Vagina (tissue), 2 donors: ENCODE results near the gene CCNI2. TPM values are rescaled to one million over a fixed set of nuclear protein-coding genes. Genes with fewer than 3 reads are reported as not detected.

Source experiments
- DNase-seq, 2 donors: peaks; one replicate each; pipeline ENCODE4 v3.0.0-alpha.2; 2017; ENCODE audit errors: extremely low spot score in 2 of 2
- H3K27ac ChIP-seq: fragments of 200-600 bp; sonication (generic); one replicate; pipeline ENCODE4 v1.5.1; 2019
- H3K27me3 ChIP-seq: fragments of 200-600 bp; sonication (generic); one replicate; pipeline ENCODE4 v1.5.1; 2019
- H3K36me3 ChIP-seq, 2 donors: fragments of 200-600 bp; sonication (generic); one replicate each; pipeline ENCODE4 v1.5.1; 2017 to 2019
- H3K4me1 ChIP-seq: fragments of 200-600 bp; sonication (generic); one replicate; pipeline ENCODE4 v1.5.1; 2019
- H3K4me3 ChIP-seq, 2 donors: fragments of 200-600 bp; sonication (generic); 1 replicate in 1 of 2; 2 replicates in 1 of 2; pipeline ENCODE4 v1.5.1; 2016 to 2019
- H3K9me3 ChIP-seq: fragments of 200-600 bp; sonication (generic); one replicate; pipeline ENCODE4 v1.5.1; 2019
- CTCF ChIP-seq, 3 experiments: fragments of 450-650 bp in 2 of 3; fragments of 200-600 bp in 1 of 3; sonication (generic) in 1 of 3; IDR thresholded peaks; one replicate each; pipeline ENCODE4 v1.5.1; 2017 to 2019; ENCODE audit warnings: antibody characterized with exemption in 3 of 3, mild to moderate bottlenecking in 2 of 3, moderate library complexity in 2 of 3
- POLR2A ChIP-seq, 2 donors: fragments of 450-650 bp; IDR thresholded peaks; one replicate each; pipeline ENCODE4 v1.6.1; 2017; ENCODE audit warnings: antibody characterized with exemption in 2 of 2, mild to moderate bottlenecking in 2 of 2, moderate library complexity in 2 of 2
- POLR2AphosphoS5 ChIP-seq, 2 donors: sonication (generic); formaldehyde crosslinking; IDR thresholded peaks; one replicate each; pipeline ENCODE4 v1.9.0; 2017; ENCODE audit warnings: antibody characterized with exemption in 2 of 2, mild to moderate bottlenecking in 2 of 2, low read depth in 1 of 2; ENCODE audit not compliant: insufficient read depth in 1 of 2
- intact Hi-C: fragments of 100-400 bp; cut with DNase I; formaldehyde crosslinking; loops from one replicate; pipeline ENCODE4 v1.15.1; 2023
- total RNA-seq: library from RNA; depleted of rRNA; stranded (reverse); fragments of >200 nt; gene quantifications from one replicate; pipeline ENCODE4 v1.2.3, GENCODE V29; 2016

The CCNI2 gene
- total RNA-seq, 1 donor from 2014 or later = not detected

DNA sequence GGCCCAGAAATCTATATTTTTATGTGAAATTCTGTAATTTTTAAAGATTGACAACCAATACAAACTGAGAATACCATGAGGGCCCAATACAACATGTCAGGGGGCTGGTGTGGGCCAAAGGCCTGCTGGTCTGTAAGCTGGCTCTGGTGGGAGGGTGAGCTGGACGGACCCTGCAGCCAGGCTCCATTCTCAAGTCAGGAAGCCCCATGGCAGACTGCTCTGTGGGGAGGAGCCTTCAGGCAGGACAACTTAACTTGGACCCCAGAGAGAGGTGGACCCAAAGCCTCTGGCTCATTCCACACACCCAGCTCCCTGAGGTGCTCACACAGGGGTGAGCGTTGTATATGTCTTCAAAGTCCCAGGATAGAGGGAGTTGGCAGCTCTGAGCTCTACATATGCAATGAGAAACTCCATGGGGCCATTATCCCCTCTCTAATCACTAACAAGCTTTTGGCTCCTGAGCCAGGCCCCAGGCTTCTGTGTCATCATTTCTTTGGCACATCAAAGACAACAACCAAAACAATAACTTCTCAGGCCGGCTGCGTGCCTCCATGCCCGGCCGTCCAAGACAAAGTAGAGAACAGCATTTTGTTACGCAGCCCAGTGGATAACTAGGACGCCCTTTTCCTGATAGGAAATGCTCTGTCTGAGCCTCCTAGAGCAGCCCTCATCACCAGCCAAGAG is 23.4 kb downstream of the CCNI2 start:
- intact Hi-C loops = no loop called here
- H3K27me3 ChIP-seq = no peaks in the 10 kb centered on the region
- TF ChIP-seq POLR2AphosphoS5 (IDR thresholded peaks at IDR 0.05; ENCODE audit: insufficient read depth in 1 of 2, low read depth in 1 of 2) = no peak
- no peak for TF ChIP-seq POLR2A (IDR thresholded peaks at IDR 0.05)
- TF ChIP-seq CTCF (IDR thresholded peaks at IDR 0.05) = no peak
- no peak overlapping the region for H3K4me3 ChIP-seq
- H3K36me3 ChIP-seq = no peaks in the 10 kb centered on the region
- no peaks in the 10 kb centered on the region for H3K9me3 ChIP-seq
- no peak overlapping the region for H3K27ac ChIP-seq
- peaks cover 86% of the 10 kb centered on the region for H3K4me1 ChIP-seq
- no peak for DNase-seq

- H3K9me3 ChIP-seq = no peaks in the 10 kb centered on the region
- H3K4me3 ChIP-seq = no peak overlapping the region
- intact Hi-C loops = no loop called here
- no peaks in the 10 kb centered on the region for H3K36me3 ChIP-seq
- no peak overlapping the region for H3K27ac ChIP-seq
- TF ChIP-seq CTCF (IDR thresholded peaks at IDR 0.05) = no peak
- TF ChIP-seq POLR2A (IDR thresholded peaks at IDR 0.05) = no peak
- TF ChIP-seq POLR2AphosphoS5 (IDR thresholded peaks at IDR 0.05; ENCODE audit: insufficient read depth in 1 of 2, low read depth in 1 of 2) = no peak
- no peaks in the 10 kb centered on the region for H3K27me3 ChIP-seq
- no peak for DNase-seq
- H3K4me1 ChIP-seq = peaks cover 87% of the 10 kb centered on the region
Measured at GRCh38 chr5:132771503-132771998, 24.3 kb downstream of the CCNI2 start.

- H3K36me3 ChIP-seq = no peaks in the 10 kb centered on the region
- no peaks in the 10 kb centered on the region for H3K27me3 ChIP-seq
- DNase-seq = no peak
- H3K27ac ChIP-seq = peak overlapping the region; percentile 32
- H3K4me1 ChIP-seq = peaks cover 79% of the 10 kb centered on the region
- intact Hi-C loops = no loop called here
- TF ChIP-seq POLR2A (IDR thresholded peaks at IDR 0.05) = no peak
- TF ChIP-seq POLR2AphosphoS5 (IDR thresholded peaks at IDR 0.05; ENCODE audit: insufficient read depth in 1 of 2, low read depth in 1 of 2) = no peak
- TF ChIP-seq CTCF (IDR thresholded peaks at IDR 0.05) = no peak
- H3K9me3 ChIP-seq = no peaks in the 10 kb centered on the region
- H3K4me3 ChIP-seq = no peak overlapping the region
Measured at GRCh38 chr5:132772291-132773070, 25.3 kb downstream of the CCNI2 start.

DNA sequence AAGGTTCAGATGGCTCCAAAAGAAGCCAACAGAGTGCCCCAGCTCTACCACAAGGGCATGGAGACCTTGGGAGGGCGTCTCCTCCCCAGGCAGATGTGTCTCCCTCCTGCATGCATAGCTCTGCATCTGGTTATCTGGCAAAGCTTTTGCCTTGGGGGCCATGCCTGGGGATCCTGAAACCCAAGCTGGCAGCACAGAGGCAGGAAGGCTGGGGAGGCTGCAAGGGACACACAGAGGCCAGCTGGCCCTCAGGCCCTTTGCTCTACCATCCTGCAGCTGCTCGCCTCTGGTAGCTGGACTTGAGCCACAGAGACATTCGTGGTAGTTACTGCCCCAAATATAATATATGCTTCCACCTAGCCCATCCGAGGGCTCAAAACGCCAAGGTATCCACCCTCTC is 25.9 kb downstream of the CCNI2 start:
- no peak for DNase-seq
- intact Hi-C loops = no loop called here
- Histone ChIP-seq H3K4me1 (peaks cover 79% of the 10 kb centered on the region), H3K36me3 (no peaks in the 10 kb centered on the region), H3K9me3 (no peaks in the 10 kb centered on the region), H3K27me3 (no peaks in the 10 kb centered on the region), H3K27ac (peak overlapping the region; percentile 32), H3K4me3 (no peak overlapping the region)
- TF ChIP-seq POLR2A (IDR thresholded peaks at IDR 0.05) (no peak), CTCF (IDR thresholded peaks at IDR 0.05) (no peak), POLR2AphosphoS5 (IDR thresholded peaks at IDR 0.05; ENCODE audit: insufficient read depth in 1 of 2, low read depth in 1 of 2) (no peak)
